NOMO-1 treated with DMSO at 0.1 percent for 48 hours (cell line): ENCODE results near the gene THEM4.
A peak's percentile ranks its signal among the peaks of the same experiment; 100 is the strongest.
"Not testable (repeated sequence)": the region's sequence is repeated elsewhere in the genome, so short reads cannot be mapped to it uniquely, and the experiment has no call there.

Source experiments
- DNase-seq: peaks from one replicate; lab custom pipeline; 2025; ENCODE audit not compliant: unreplicated experiment; lab: John Stamatoyannopoulos, UW

Gene THEM4

GRCh38 chr1:151897991-151898431, 11.3 kb downstream of the THEM4 start:
- DNase-seq, result no peak

DNA sequence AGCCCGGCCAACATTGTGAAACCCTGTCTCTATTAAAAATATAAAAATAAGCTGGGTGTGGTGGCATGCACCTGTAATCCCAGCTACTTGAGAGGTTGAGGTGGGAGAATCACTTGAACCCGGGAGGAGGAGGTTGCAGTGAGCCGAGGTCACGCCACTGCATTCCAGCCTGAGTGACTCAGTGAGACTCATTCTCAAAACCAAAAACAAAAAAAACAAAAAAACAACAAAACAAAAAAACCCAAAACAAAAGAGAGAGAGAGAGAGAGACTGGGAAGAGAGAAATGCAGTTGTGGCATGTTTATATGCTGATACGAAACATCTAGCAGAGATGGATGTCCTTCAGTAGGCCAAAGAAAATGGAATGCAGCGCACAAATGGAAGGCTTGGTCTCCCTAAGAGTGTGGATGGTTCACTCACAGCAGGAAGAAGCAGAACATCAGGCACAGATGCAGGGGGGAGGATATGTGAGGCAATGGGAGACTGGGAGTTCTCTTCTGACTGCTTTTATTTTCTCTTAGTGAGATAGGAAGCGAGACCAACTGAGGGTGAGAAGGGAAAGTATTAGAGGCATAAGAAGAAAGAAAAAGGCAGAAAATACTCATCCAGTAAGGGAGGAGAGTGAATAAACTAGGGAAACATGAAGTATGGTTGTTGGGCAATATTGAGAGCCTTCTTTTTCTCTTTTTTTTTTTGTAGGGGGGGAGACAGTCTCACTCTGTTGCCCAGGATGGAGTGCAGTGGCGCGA, 16.0 kb downstream of the THEM4 start:
- no peak for DNase-seq

- DNase-seq, result no peak
Measured at GRCh38 chr1:151892190-151892589, 17.1 kb downstream of the THEM4 start.

DNA sequence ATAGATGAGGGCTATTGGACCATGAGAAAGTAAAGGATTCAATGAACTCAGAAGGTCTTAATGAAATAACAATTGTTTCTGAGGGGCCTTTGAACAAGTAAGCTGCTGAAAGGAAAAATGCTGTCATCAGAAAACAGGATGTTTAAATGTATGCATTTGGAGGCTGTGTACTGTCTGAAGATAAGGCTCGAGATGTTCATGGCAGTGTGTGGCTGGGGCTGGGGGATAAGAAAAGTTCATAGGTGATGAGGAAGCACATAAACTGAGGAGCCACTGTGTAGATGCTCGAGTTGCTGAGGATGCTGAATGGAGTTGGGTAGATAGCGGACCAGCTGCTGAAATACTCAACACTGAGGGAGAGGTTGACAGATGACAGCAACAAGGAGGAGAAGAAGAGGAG, 17.8 kb downstream of the THEM4 start:
- DNase-seq, result no peak

DNA sequence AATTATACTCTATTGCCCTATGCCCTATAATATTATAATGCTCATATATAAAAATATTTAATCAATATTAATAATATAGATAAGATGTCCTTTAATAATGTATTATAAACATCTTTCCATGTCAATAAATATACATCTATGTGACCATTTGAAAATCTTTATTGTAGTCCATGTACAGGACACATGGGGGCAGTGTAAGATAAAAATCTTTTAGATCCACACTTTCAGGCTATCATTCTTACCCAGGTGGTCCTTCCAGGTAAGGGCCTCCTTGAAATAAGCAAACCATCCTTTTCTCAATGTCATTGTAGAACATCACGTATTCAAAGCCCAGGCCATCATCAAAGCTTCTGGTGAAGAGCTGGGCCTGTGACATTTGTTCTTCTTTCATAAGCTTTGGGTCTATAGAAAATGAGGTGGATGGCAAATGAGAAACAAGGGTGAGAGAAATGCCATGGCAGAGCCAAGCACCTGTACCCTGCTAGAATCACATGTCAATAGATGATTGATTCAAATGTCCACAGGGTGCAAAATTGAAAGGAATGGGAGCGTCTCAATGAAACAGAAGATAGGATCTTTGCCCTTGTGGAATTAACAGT, 20.2 kb downstream of the THEM4 start:
- peak; percentile 29 for DNase-seq

- DNase-seq, result no peak
Measured at GRCh38 chr1:151887028-151887427, 22.3 kb downstream of the THEM4 start.

DNA sequence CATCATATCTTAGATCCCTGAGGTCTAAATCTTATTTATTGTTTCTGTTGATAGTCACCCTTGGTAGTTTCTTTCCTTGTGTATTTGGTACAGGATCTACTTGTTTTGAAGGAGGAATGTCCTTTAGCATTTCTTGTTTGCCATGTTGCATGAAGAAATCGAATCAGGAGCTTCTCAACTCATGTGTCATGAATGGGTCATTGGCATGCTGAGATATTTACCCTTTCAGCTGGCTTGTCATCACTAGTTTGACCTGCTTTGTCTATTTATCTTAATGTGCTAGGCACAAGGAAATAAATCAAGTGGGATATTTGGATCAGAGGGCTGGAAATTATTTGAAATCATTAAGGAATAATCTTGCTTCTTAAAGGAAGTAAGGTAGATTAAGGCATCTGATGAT, 23.8 kb downstream of the THEM4 start:
- no peak for DNase-seq

- not testable (repeated sequence) for DNase-seq
Measured at GRCh38 chr1:151884879-151885278, 24.4 kb downstream of the THEM4 start.

- DNase-seq, result not testable (repeated sequence)
Measured at GRCh38 chr1:151884445-151884844, 24.9 kb downstream of the THEM4 start.

DNA sequence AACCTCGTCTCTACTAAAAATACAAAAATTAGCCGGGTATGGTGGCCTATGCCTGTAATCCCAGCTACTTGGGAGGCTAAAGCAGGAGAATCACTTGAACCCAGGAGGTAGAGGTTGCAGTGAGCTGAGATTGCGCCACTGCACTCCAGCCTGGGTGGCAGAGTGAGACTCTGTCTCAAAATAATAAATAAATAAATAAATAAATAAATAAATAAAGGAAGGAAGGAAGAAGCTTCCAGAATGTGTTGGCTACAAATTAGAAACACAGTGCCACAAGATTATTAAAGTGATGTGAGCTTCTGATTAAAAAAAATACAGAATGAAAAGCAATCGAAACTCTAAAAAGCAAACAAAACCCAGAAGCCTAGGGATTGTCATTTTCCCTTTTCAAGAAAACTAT, 25.4 kb downstream of the THEM4 start:
- DNase-seq, result not testable (repeated sequence)

GRCh38 chr1:151882918-151883317, 26.4 kb downstream of the THEM4 start:
- not testable (repeated sequence) for DNase-seq

- DNase-seq, result no peak
Measured at GRCh38 chr1:151882466-151882865, 26.8 kb downstream of the THEM4 start.

GRCh38 chr1:151881479-151881878, 27.8 kb downstream of the THEM4 start:
- DNase-seq, result no peak

DNA sequence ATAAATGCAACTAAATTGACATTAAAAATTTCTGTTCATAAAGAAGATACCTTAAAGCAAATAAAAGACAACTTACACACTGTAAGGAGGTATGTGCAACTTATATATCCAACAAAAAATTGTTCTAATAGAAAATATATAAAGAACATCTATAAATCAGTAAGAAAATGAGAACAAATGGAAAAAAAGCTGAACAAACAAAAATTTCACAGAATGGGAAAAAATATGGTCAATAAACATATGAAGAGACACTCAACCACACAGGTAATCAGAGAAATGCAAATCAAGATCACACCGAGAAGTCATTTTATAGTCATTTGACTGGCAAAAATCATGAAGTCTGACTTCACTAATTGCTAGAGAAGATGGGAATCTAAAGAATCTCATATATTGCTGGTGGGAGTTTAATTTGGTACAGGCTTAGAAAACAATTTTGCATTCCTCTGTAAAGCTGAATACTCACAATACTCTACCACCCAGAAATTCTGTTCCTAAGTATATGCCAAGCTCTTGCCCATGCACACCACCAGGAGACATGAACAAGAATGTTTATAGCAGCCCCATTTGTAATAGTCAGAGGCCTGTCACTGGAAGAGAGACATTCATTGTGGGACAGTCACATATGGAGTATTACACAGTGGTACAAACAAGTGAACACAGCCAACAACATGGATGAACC, 33.8 kb downstream of the THEM4 start:
- no peak for DNase-seq

GRCh38 chr1:151872776-151873175, 36.5 kb downstream of the THEM4 start:
- not testable (repeated sequence) for DNase-seq

- DNase-seq, result no peak
Measured at GRCh38 chr1:151871284-151872030, 37.9 kb downstream of the THEM4 start.

GRCh38 chr1:151868486-151868885, 40.8 kb downstream of the THEM4 start:
- DNase-seq, result no peak

DNA sequence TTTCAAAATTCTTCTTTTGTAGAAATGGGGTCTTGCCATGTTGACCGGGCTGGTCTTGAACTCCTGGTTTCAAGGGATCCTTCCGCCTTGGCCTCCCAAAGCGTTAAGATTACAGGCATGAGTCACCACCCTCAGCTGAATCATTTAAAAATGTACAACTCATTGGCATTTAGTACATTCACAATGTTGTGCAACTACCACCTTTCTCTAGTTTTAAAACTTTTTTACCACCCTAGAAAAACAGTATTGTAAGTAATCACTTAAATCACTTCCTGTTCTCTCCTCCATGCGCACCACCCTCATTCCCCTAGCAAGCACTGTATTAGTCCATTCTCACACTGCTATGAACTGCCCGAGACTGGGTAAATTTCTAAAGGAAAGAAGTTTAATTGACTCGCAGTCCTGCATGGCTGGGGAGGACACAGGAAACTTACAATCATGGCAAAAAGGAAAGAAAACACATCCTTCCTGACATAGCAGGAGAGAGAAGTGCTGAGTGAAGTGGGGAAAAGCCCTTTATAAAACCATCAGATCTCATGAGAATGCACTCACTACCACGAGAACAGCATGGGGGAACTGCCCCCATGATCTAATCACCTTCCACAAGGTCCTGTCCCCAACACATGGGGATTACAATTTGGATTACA, 41.4 kb downstream of the THEM4 start:
- peak; percentile 94 for DNase-seq

GRCh38 chr1:151867321-151867720, 42.0 kb downstream of the THEM4 start:
- peak; percentile 27 for DNase-seq

DNA sequence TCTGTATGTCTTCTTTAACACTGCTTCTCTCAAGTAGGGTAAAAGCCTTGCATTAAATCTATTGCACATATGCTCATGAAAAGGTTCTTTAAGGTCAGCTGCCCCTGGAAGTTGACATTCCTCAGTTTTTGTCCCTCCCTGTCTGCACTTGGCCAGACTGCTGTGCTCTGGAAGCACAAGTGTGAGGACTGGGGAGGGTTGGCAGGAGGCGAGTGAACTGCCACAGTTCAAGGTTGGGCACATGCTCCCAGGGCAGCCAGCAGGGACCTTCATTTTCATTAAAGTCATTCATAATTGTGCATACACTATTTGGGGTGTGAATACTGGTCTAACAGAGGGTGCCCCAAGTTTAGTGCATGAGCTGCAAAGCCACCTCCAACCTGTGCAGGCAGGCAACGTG, 44.9 kb downstream of the THEM4 start:
- DNase-seq, result no peak

- DNase-seq, result no peak
Measured at GRCh38 chr1:151862604-151863003, 46.7 kb downstream of the THEM4 start.
